22Rv1 (cell line): ENCODE data around the gene NCF1.
"Not testable (repeated sequence)": the region's sequence is repeated elsewhere in the genome, so short reads cannot be mapped to it uniquely, and the experiment has no call there.

Source experiments
- CTCF ChIP-seq: fragments of 450-650 bp; IDR thresholded peaks from 2 replicates; pipeline ENCODE4 v1.5.1; 2017; ENCODE audit warnings: mild to moderate bottlenecking
- ZFX ChIP-seq: fragments of 450-650 bp; IDR thresholded peaks from 2 replicates; pipeline ENCODE4 v1.6.1; 2017; ENCODE audit warnings: antibody characterized with exemption, borderline replicate concordance

GRCh38 chr7:74765205-74765918, 8.4 kb upstream of the NCF1 start:
- TF ChIP-seq CTCF, ZFX: not testable (repeated sequence)
